ENCODE measurements around the gene ADNP2.

The ADNP2 gene

DNA sequence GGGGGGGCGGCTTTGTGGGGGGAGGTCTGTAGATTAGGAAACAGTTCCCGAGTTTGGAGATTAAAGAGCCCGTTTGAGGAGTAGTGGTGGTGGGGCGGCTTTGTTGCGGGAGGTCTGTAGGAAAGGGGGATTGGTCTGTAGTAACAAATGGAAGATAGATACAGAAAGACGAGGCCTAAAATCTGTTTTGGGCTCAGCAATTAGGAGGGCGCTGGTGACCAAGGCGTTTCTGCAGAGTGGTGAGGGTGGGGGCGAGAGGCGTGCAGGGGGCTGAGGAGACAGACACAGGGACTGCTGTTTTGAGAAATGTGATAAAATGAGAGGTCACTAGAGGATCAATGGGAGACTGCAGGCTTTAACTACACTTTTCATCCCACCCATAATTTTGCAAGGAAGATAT, 1.6 kb upstream of the ADNP2 start:
- no peak for DNase-seq (ENCODE audit: low read depth)

DNA sequence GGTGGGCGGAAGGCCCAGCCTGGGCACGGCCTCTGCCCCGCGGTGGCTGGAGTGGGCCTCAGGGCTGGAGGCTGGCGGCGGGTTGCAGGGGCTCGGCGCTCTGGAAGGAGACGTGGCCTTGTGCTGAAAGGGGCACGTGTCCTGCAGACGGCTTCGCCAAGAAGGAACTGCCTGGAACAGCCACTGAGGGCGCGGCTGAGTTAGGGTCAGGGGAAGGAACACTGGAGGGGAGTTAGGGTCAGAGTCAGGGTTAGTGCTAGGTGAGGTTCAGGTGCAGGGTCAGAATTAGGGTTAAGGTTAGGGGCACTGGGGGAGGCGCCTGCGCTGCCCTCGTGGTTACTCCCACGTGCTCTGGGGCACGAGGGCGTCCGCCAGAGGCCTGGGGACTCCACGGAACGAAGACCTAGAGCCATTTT, 933 bp upstream of the ADNP2 start:
- no peak for DNase-seq (ENCODE audit: low read depth)

- DNase-seq (ENCODE audit: low read depth), result no peak
These were observed 615 bp downstream of the ADNP2 start for GRCh38 chr18:80109676-80110078.

DNA sequence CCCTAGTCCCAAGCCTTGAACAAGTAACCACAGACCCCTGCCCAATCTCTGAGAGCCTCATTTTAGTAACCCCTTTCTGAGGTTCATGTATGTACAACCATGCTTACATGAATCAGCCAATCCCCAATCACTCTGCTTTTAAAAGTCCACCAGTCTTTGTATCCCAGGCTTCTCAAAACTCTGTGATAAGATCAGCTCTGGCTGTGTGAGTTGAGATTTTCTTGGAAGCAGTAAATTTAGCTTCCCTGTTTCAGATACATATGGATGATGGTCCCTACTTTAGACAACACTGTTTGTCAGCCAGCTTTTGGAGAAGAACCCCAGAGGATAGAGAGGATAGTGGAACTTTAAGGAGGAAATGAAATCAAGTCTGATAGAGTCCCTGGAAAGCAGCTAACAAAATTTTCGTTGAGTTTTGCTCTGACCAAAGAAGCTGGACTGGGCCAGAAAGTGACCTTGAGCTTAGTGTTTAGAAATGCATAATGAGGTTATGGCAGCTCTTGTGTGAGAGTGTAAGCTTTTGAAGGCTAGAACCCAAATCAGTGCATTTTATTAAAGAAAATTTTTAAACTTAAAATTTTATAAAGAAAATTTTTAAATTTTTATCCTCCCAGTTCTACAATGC, 3.7 kb downstream of the ADNP2 start:
- no peak for DNase-seq (ENCODE audit: low read depth)

DNA sequence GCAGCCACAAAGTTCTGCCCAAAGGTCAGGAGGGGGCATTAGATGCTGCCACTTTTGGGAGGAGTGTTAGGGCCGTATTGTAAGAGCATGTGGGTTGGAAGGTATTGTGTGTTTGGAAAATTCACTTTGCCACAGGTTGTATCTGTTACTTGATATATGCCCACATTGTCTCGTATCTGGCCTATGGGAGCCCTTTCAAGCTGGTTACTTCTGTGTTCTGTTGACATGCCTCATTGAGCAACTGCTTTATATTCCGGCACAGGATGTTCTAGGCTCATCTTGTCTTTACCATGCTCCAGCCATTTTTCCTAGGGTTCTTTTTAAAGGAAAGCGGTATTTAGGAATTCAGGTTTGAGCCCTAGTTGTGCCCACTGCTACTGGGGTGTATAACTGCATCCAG, 6.0 kb downstream of the ADNP2 start:
- DNase-seq (ENCODE audit: low read depth), result no peak

GRCh38 chr18:80119111-80119510, 10.0 kb downstream of the ADNP2 start:
- DNase-seq (ENCODE audit: low read depth), result no peak

GRCh38 chr18:80120932-80121331, 11.9 kb downstream of the ADNP2 start:
- DNase-seq (ENCODE audit: low read depth), result no peak

- DNase-seq (ENCODE audit: low read depth), result no peak
These were observed 15.1 kb downstream of the ADNP2 start for GRCh38 chr18:80124131-80124530.

DNA sequence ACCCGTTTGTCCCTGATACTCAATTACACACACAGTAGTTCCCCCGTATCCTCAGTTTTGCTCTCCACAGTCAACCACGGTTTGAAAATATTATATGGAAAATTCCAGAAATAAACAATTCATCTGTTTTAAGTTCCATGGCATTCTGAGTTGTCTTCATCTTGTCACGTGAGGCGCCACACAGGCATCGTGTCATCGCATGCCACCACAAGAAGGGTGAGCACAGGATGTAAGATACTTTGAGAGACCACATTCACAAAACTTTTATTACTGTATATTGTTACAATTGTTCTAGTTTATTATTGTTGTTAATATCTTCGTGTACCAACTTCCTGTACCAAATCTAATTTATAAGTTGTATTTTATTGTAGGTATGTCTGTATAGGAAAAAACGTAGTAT, 17.7 kb downstream of the ADNP2 start:
- no peak for DNase-seq (ENCODE audit: low read depth)

DNA sequence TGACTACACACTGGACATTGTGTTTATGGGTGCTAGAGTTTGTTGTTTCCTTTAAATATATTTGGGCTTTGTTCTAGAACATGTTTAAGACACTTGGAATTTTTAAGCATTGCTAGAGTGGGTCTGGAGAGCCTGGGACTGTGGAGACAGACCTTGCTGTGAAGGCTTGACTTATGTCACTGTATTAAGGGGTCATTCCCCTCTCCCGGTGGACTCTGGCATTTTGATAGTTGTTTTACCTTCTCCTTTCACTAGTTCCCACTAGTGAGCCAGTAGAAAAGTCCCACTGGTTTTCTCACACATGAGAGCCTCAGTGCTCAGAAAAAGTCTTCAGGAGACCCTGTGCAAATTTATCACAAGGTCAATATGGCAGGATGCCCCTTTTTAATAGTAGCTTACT, 18.6 kb downstream of the ADNP2 start:
- no peak for DNase-seq (ENCODE audit: low read depth)

- no peak for DNase-seq (ENCODE audit: low read depth)
These were observed 20.8 kb downstream of the ADNP2 start for GRCh38 chr18:80129672-80130367.

GRCh38 chr18:80130555-80130954, 21.5 kb downstream of the ADNP2 start:
- no peak for DNase-seq (ENCODE audit: low read depth)

GRCh38 chr18:80132180-80132812, 23.2 kb downstream of the ADNP2 start:
- no peak for DNase-seq (ENCODE audit: low read depth)

- DNase-seq (ENCODE audit: low read depth), result no peak
These were observed 24.1 kb downstream of the ADNP2 start for GRCh38 chr18:80133124-80133523.

DNA sequence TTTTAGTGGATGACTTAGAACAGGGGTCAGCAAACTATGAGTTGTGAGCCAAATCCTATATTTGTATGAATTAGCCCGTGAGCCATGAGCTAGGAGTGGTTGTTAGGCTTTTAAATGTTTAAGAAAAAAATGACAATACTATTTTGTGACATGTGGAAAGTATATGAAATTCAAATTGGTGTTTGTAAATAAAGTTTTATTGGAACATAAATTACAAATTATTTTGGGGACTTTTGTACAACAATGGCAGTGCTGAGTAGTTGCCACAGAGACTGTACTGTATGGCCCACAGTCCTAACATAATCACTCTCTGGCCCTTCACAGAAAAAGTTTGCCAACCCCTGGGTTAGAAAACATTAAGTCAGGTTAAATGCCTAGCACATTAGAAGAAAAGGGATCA, 26.1 kb downstream of the ADNP2 start:
- DNase-seq (ENCODE audit: low read depth), result no peak

DNA sequence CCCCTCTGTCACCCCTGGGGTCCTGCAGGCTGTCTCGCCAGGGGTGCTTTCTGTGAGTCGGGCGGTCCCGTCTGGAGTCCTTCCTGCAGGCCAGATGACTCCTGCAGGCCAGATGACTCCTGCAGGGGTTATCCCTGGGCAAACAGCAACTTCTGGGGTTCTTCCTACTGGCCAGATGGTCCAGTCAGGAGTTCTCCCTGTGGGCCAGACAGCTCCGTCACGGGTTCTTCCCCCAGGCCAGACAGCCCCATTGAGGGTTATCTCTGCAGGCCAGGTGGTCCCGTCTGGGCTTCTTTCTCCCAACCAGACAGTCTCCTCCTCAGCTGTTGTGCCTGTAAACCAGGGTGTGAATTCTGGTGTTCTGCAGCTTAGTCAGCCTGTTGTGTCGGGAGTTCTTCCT, 27.6 kb downstream of the ADNP2 start:
- DNase-seq (ENCODE audit: low read depth), result no peak

- no peak for DNase-seq (ENCODE audit: low read depth)
These were observed 28.1 kb downstream of the ADNP2 start for GRCh38 chr18:80137137-80137536.

- no peak for DNase-seq (ENCODE audit: low read depth)
These were observed 28.9 kb downstream of the ADNP2 start for GRCh38 chr18:80137976-80138375.

- no peak for DNase-seq (ENCODE audit: low read depth)
These were observed 31.5 kb downstream of the ADNP2 start for GRCh38 chr18:80140455-80140985.

GRCh38 chr18:80143881-80144280, 34.8 kb downstream of the ADNP2 start:
- no peak for DNase-seq (ENCODE audit: low read depth)

- DNase-seq (ENCODE audit: low read depth), result no peak
These were observed 36.2 kb downstream of the ADNP2 start for GRCh38 chr18:80145196-80145804.

DNA sequence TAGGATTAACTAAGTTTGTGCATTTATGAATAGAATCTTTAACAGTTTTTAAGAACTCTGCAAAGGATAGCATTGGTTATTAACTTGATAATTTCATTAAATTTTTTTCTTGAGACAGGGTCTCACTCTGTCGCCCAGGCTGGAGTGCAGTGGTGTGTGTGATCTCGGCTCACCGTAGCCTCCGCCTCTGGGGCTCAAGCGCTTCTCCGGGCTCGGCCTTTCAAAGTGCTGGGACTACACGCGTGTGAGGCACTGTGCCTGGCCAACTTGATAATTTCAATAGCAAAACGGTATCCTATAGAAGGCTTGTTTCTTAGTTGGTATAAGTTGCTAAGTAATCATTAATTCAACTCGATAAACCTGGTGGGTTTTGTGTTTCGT, 38.0 kb downstream of the ADNP2 start:
- DNase-seq (ENCODE audit: low read depth), result no peak

Data from activated T-cell treated with anti-CD3 and anti-CD28 coated beads for 48 hours (primary cell).